ENCODE measurements around the gene ABHD3.

ABHD3 gene, protein sequence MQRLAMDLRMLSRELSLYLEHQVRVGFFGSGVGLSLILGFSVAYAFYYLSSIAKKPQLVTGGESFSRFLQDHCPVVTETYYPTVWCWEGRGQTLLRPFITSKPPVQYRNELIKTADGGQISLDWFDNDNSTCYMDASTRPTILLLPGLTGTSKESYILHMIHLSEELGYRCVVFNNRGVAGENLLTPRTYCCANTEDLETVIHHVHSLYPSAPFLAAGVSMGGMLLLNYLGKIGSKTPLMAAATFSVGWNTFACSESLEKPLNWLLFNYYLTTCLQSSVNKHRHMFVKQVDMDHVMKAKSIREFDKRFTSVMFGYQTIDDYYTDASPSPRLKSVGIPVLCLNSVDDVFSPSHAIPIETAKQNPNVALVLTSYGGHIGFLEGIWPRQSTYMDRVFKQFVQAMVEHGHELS
- total RNA-seq = 45.3 to 61.7 (median 57.9) reads per million in 3 donors

DNA sequence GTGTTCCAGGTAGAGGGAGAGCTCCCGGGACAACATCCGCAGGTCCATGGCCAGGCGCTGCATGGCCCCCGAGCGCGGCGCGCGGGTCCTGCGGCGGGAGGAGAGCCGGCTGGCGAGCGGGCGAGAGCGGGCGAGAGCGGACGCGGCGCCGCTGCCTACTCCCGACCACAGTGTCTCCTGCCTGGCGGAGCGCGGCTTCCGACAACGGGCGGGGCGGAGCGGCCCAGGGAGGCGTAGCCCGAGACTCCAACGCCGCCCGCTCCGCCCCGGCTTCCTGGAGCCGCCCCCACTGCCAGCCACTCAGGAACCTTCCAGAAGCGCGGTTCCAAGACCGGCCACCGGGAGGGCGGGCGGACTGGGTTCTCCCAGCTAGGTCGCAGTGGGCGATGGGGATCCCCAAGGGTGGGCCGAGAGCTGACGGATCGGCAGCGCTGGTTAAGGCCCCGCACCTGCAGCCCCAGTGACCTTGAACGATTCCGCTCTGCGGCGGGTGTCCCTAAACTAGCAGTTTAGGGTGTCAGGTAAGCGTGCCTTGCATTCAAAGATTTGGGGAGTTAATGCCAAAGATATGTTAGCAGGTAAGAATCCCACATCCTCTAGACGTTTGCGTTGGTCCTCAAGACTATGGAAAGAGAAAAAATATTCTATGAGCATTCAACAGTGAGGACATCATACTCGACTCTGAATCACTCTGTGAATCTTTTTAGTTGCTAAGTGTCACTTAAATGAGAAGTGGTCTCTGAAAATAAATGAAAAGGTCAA lies at the start of gene ABHD3:
TSS of gene ABHD3 (minus strand) at position 172 of the 762 bp plus-strand sequence. CDS start at position 63, 109 bp downstream.
- H3K9me3 ChIP-seq (ENCODE audit: control insufficient read depth, low read length) = no peaks in the 10 kb centered on the region
- peaks cover 7% of the 10 kb centered on the region for H3K36me3 ChIP-seq (ENCODE audit: control insufficient read depth, insufficient read depth, low read length)
- peak; percentile 86 to 90 (median 89) for DNase-seq
- peak within 1 kb of the TSS; percentile 96 for H3K27ac ChIP-seq (ENCODE audit: insufficient read depth, low read length, poor library complexity, severe bottlenecking)
- peak within 1 kb of the TSS; percentile 97 for H3K4me3 ChIP-seq (ENCODE audit: insufficient read depth, low read depth, low read length, poor library complexity, severe bottlenecking)
- peaks cover 6% of the 10 kb centered on the region for H3K4me1 ChIP-seq (ENCODE audit: control insufficient read depth, insufficient read depth, low read length, poor library complexity, severe bottlenecking)
- no peaks in the 10 kb centered on the region for H3K27me3 ChIP-seq (replicated peaks; ENCODE audit: control insufficient read depth, insufficient read depth, low read length, poor library complexity, severe bottlenecking)

DNA sequence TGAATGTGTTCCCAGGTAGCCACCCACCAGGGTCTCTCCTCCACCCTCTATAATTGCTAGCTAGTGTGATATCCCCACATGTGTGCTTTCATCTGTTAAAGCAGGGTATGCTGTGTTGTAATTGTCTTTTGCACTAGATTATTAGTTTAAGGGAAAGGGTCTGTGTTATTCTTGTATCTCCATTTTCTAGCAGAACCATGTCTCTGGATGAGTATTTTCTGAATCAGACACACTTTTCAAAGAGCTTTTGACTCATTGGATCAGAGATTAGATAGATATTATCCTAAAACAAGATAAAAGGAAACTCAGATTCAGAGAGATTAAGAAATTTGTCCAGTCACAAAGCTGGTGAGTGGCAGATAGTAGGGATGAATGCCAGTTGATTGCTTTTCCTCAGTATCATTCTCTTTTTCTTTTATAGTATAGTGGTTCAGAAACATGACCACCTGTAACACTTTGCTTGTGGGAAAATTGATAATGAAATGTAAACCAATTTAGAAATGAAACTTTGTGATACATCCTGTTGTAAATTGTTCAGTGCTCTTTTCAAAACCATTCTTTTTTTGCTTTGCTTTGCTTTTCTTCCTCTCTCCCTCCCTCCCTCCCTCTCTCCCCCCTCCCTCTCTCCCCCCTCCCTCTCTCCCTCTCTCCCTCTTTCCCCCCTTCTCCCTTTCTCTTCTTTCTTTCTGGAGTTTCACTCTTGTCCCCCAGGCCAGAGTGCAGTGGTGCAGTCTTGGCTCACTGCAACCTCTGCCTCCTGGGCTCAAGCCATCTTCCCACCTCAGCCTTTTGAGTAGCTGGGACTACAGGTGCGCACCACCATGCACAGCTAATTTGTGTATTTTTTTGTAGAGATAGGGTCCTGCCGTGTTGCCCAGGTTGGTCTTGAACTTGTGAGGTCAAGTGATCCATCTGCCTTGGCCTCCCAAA lies 43.5 kb upstream of the ABHD3 start:
- Histone ChIP-seq H3K27ac (ENCODE audit: insufficient read depth, low read length, poor library complexity, severe bottlenecking) (no peak overlapping the region), H3K27me3 (replicated peaks; ENCODE audit: control insufficient read depth, insufficient read depth, low read length, poor library complexity, severe bottlenecking) (no peaks in the 10 kb centered on the region), H3K4me3 (ENCODE audit: insufficient read depth, low read depth, low read length, poor library complexity, severe bottlenecking) (no peak overlapping the region), H3K4me1 (ENCODE audit: control insufficient read depth, insufficient read depth, low read length, poor library complexity, severe bottlenecking) (peaks cover 18% of the 10 kb centered on the region), H3K36me3 (ENCODE audit: control insufficient read depth, insufficient read depth, low read length) (no peaks in the 10 kb centered on the region), H3K9me3 (ENCODE audit: control insufficient read depth, low read length) (no peaks in the 10 kb centered on the region)
- DNase-seq = no peak

DNA sequence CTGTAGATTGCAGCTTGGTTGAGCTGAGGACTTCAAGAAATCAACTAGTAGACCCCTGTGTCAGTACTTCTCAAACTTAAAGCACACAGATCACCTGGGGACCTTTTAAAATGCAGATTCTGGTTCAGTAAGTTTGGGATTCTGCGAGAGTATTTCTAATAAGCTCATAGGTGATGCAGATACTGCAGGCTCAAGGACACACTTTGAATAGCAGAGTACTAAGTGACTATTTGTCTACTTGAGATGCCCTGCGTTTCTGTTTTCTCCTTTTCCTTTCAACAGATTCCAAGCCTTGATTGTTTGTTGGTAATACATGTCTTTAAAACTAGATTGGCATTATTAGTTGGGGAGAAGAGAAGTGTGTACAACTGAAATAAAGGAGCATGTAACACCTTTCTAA lies 42.7 kb upstream of the ABHD3 start:
- Histone ChIP-seq H3K27me3 (replicated peaks; ENCODE audit: control insufficient read depth, insufficient read depth, low read length, poor library complexity, severe bottlenecking) (no peaks in the 10 kb centered on the region), H3K36me3 (ENCODE audit: control insufficient read depth, insufficient read depth, low read length) (no peaks in the 10 kb centered on the region), H3K9me3 (ENCODE audit: control insufficient read depth, low read length) (no peaks in the 10 kb centered on the region), H3K27ac (ENCODE audit: insufficient read depth, low read length, poor library complexity, severe bottlenecking) (no peak overlapping the region), H3K4me3 (ENCODE audit: insufficient read depth, low read depth, low read length, poor library complexity, severe bottlenecking) (no peak overlapping the region), H3K4me1 (ENCODE audit: control insufficient read depth, insufficient read depth, low read length, poor library complexity, severe bottlenecking) (peaks cover 18% of the 10 kb centered on the region)
- DNase-seq = no peak

DNA sequence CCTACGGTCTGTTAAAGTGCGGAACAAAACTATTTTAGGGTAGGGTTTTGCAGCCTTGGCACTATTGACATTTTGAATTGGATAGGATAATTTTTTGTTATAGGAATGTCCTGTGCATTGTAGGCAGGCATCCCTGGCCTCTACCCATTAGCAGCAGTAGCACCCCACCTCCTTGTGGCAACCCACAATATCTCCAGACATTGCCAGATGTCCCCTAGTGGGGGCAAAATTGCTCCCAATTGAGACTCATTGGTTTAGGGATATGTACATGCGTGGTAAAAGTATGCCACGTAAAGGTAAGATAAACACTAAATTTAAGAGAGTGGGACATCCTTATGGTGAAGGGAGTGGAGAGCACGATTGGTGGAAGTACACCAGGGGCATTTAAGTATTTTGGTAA lies 40.7 kb upstream of the ABHD3 start:
- H3K4me1 ChIP-seq (ENCODE audit: control insufficient read depth, insufficient read depth, low read length, poor library complexity, severe bottlenecking) = peaks cover 18% of the 10 kb centered on the region
- no peaks in the 10 kb centered on the region for H3K9me3 ChIP-seq (ENCODE audit: control insufficient read depth, low read length)
- no peaks in the 10 kb centered on the region for H3K27me3 ChIP-seq (replicated peaks; ENCODE audit: control insufficient read depth, insufficient read depth, low read length, poor library complexity, severe bottlenecking)
- H3K4me3 ChIP-seq (ENCODE audit: insufficient read depth, low read depth, low read length, poor library complexity, severe bottlenecking) = no peak overlapping the region
- no peak for DNase-seq
- H3K36me3 ChIP-seq (ENCODE audit: control insufficient read depth, insufficient read depth, low read length) = no peaks in the 10 kb centered on the region
- H3K27ac ChIP-seq (ENCODE audit: insufficient read depth, low read length, poor library complexity, severe bottlenecking) = no peak overlapping the region

DNA sequence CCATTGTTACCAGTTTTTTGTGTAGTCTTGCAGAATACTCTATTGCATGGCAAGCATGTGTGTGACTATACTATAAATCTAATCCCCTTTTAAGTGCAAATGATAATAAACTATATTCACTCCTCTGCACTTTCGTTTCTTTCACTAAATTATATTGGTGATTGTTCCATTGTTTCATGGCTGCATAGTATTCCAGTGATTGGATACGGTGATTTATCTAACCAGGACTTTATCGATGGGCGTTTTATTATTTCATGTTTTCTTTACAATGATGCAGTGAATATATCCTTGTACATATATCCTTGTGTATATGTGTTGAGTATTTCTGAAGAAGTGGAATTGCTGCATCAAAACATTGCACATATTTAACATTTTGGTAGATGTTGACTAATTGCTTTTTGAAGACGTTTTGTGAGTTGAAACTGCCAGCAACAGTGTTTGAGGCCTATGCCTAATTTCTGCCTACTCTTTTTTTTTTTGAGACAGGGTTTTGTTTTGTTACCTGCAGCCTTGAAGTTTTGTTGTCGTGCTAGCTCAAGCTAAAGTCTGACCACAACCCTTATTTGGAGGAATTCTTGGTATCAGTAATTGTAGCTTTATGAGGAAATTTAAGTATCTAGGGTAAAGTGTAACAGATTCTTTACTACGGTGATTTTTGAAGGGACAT lies 38.7 kb upstream of the ABHD3 start:
- peaks cover 18% of the 10 kb centered on the region for H3K4me1 ChIP-seq (ENCODE audit: control insufficient read depth, insufficient read depth, low read length, poor library complexity, severe bottlenecking)
- peak overlapping the region; percentile 21 for H3K4me3 ChIP-seq (ENCODE audit: insufficient read depth, low read depth, low read length, poor library complexity, severe bottlenecking)
- no peak overlapping the region for H3K27ac ChIP-seq (ENCODE audit: insufficient read depth, low read length, poor library complexity, severe bottlenecking)
- no peak for DNase-seq
- no peaks in the 10 kb centered on the region for H3K27me3 ChIP-seq (replicated peaks; ENCODE audit: control insufficient read depth, insufficient read depth, low read length, poor library complexity, severe bottlenecking)
- H3K9me3 ChIP-seq (ENCODE audit: control insufficient read depth, low read length) = no peaks in the 10 kb centered on the region
- no peaks in the 10 kb centered on the region for H3K36me3 ChIP-seq (ENCODE audit: control insufficient read depth, insufficient read depth, low read length)

DNA sequence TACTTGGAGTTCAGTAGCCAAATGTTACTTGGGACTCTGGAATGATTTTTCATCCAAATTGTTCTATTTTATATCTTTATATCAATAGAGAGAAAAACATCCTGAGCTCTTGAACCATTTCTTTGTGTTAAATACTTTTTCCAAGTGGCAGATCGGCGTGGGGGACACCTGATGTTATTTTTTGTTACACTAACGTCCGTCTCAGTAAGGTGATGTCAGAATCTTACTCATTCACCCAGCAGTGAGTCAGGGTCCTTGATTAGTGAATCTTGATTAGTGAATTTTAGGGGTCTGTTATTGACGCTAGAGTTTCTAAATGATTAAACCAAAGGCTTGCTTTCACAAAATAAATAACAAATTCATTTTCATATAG lies 37.7 kb upstream of the ABHD3 start:
- H3K9me3 ChIP-seq (ENCODE audit: control insufficient read depth, low read length) = no peaks in the 10 kb centered on the region
- H3K27ac ChIP-seq (ENCODE audit: insufficient read depth, low read length, poor library complexity, severe bottlenecking) = peak overlapping the region; percentile 67
- peak overlapping the region; percentile 96 for H3K4me3 ChIP-seq (ENCODE audit: insufficient read depth, low read depth, low read length, poor library complexity, severe bottlenecking)
- no peaks in the 10 kb centered on the region for H3K27me3 ChIP-seq (replicated peaks; ENCODE audit: control insufficient read depth, insufficient read depth, low read length, poor library complexity, severe bottlenecking)
- no peak for DNase-seq
- no peaks in the 10 kb centered on the region for H3K36me3 ChIP-seq (ENCODE audit: control insufficient read depth, insufficient read depth, low read length)
- H3K4me1 ChIP-seq (ENCODE audit: control insufficient read depth, insufficient read depth, low read length, poor library complexity, severe bottlenecking) = peaks cover 12% of the 10 kb centered on the region

DNA sequence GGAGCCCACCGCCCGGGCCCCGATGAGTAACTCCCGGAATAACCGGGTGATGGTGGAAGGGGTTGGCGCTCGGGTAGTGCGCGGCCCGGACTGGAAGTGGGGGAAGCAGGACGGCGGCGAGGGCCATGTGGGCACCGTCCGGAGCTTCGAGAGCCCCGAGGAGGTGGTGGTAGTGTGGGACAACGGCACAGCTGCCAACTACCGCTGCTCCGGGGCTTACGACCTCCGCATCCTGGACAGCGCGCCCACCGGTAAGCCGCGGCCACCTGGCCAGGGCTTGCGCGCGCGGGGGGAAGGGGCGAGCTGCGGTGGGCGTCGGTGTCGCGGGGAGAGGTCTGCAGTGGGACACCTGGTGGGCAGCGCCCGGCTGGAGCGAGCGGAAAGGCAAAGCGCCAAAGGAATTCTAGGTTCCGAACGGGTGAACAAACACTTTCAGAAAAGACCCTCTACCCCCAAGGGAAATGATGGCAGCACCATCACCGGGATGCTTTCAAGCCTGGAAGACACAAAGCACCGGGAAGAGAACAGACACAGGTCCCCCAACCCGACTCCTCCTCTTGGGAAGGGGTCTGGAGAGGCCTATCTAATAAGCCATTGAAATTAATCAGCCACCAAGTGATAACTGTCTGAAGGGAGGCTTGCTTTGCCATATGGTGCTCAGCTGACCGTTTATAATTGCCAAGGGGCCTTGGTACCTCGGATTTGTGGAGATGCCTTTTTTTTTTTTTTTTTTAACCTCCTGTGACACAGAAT lies 37.2 kb upstream of the ABHD3 start:
- peaks cover 10% of the 10 kb centered on the region for H3K4me1 ChIP-seq (ENCODE audit: control insufficient read depth, insufficient read depth, low read length, poor library complexity, severe bottlenecking)
- no peaks in the 10 kb centered on the region for H3K36me3 ChIP-seq (ENCODE audit: control insufficient read depth, insufficient read depth, low read length)
- H3K27ac ChIP-seq (ENCODE audit: insufficient read depth, low read length, poor library complexity, severe bottlenecking) = peak overlapping the region; percentile 67
- H3K27me3 ChIP-seq (replicated peaks; ENCODE audit: control insufficient read depth, insufficient read depth, low read length, poor library complexity, severe bottlenecking) = no peaks in the 10 kb centered on the region
- peak overlapping the region; percentile 96 for H3K4me3 ChIP-seq (ENCODE audit: insufficient read depth, low read depth, low read length, poor library complexity, severe bottlenecking)
- H3K9me3 ChIP-seq (ENCODE audit: control insufficient read depth, low read length) = no peaks in the 10 kb centered on the region
- peak in 2 of 3 donors; percentile 8 to 15 for DNase-seq

DNA sequence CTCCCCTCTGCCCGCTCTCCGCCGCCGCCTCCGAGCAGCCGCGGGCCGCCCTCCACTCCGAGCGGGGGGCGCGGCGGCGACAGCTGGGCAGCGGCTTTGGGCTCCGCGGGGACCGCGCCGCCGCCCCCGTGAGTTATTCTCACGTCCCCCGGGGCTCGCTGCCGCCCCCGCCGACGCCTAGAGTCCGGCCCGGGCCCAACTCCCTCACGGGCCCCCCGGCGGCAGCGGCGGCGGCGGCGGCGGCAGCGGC lies 36.7 kb upstream of the ABHD3 start:
- no peak for DNase-seq
- H3K27me3 ChIP-seq (replicated peaks; ENCODE audit: control insufficient read depth, insufficient read depth, low read length, poor library complexity, severe bottlenecking) = no peaks in the 10 kb centered on the region
- no peaks in the 10 kb centered on the region for H3K36me3 ChIP-seq (ENCODE audit: control insufficient read depth, insufficient read depth, low read length)
- H3K9me3 ChIP-seq (ENCODE audit: control insufficient read depth, low read length) = no peaks in the 10 kb centered on the region
- H3K4me3 ChIP-seq (ENCODE audit: insufficient read depth, low read depth, low read length, poor library complexity, severe bottlenecking) = peak overlapping the region; percentile 96
- peak overlapping the region; percentile 94 for H3K27ac ChIP-seq (ENCODE audit: insufficient read depth, low read length, poor library complexity, severe bottlenecking)
- peaks cover 10% of the 10 kb centered on the region for H3K4me1 ChIP-seq (ENCODE audit: control insufficient read depth, insufficient read depth, low read length, poor library complexity, severe bottlenecking)

Data from effector memory CD4-positive, alpha-beta T cell (primary cell).